ENCODE data around the gene SLAMF8.

Gene SLAMF8

DNA sequence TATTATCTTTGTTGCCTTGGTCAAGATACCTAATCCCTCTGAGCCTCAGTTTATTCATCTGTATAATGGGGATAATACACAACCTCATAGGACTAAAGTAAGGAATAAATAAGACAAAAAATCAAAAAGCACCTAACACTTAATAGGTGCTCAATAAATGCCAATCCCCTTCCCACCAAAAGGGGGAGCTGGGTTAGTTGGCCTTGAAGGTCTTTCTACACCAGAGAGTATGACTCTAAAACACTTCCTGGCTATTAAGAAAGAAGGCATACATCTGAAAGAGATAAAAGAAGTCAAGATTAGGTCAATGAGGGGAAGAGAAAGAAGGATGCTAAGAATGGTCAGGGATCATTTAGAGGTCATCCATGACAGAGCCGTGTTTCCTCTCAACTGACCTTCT lies 24.7 kb downstream of the SLAMF8 start:
- in situ Hi-C loops (cut with HindIII; ENCODE audit: low pct_ligation_motif_present, low sequenced_read_pairs) = no loop called here
- H3K27me3 ChIP-seq (replicated peaks) = no peaks in the 10 kb centered on the region
- no peak overlapping the region for H3K4me3 ChIP-seq (ENCODE audit: low read depth, low read length)
- no peaks in the 10 kb centered on the region for H3K36me3 ChIP-seq (replicated peaks)
- TF ChIP-seq CTCF (IDR thresholded peaks at IDR 0.05; ENCODE audit: low read depth, low read length, missing control alignments) = peak; percentile 42
- DNase-seq = no peak
- no peak overlapping the region for H3K27ac ChIP-seq

GRCh38 chr1:159853417-159854115 lies 26.9 kb downstream of the SLAMF8 start:
- H3K27ac ChIP-seq = peak overlapping the region; percentile 80
- in situ Hi-C loops (cut with HindIII; ENCODE audit: low pct_ligation_motif_present, low sequenced_read_pairs) = no loop called here
- no peaks in the 10 kb centered on the region for H3K36me3 ChIP-seq (replicated peaks)
- no peaks in the 10 kb centered on the region for H3K27me3 ChIP-seq (replicated peaks)
- DNase-seq = peak; percentile 20
- TF ChIP-seq CTCF (IDR thresholded peaks at IDR 0.05; ENCODE audit: low read depth, low read length, missing control alignments) = no peak
- H3K4me3 ChIP-seq (ENCODE audit: low read depth, low read length) = peak overlapping the region; percentile 62

DNA sequence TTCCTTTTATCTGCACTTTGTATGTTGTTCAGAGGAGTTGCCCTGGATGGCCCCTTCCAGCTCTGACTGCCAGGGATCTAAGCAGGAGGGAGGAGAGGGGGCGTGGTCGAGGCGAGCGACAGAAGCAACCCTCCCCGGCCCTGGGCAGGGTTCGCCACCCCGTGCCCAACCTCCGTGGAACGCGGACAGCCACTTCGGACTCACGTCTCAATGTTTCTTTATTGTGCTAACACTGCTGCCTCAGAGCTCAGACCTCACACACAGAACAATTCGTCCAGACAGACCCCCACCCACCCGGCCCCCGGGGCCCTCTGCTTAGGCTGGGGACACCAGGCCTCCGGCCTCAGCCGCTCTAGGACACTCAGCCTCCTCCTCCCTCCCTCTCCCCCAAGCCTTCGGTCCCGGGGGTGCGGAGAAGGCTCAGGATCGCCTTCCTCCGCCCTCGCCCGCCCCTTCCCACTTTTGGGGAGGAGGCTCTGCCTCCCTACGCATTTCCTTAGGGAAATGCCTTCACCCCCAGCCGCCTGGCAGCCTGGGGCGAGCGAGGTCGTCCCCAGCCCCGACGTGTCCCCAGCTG lies 27.5 kb downstream of the SLAMF8 start:
- in situ Hi-C loops (cut with HindIII; ENCODE audit: low pct_ligation_motif_present, low sequenced_read_pairs) = no loop called here
- peak overlapping the region; percentile 80 for H3K27ac ChIP-seq
- peak overlapping the region; percentile 62 for H3K4me3 ChIP-seq (ENCODE audit: low read depth, low read length)
- no peaks in the 10 kb centered on the region for H3K27me3 ChIP-seq (replicated peaks)
- no peak for TF ChIP-seq CTCF (IDR thresholded peaks at IDR 0.05; ENCODE audit: low read depth, low read length, missing control alignments)
- DNase-seq = peak; percentile 48
- no peaks in the 10 kb centered on the region for H3K36me3 ChIP-seq (replicated peaks)

DNA sequence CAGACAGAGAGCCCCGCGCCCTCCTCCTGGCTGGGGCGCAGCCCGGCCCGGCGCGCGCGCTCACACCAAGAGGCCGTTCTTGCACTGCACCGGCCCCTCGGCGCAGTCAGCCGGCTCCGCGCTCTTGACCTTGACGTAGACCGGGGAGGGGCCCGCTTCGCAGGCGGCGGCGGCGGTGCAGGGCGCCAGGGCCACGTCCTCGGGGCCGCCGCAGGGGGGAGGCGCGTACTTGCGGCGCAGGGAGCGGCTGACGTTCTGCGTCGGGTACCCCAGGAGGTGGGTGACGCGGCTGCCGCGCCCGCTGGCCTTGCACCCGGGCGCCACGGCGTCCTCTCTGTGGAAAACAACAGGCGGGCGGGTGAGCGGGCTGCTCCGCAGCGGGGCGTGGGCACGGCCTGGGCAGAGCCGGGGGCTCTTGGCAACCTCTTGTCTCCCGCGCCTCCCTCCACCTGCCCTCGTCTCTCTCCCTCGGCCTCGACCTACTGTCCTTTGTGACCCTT lies 28.1 kb downstream of the SLAMF8 start:
- DNase-seq = peak; percentile 71

GRCh38 chr1:159855709-159856108 lies 29.0 kb downstream of the SLAMF8 start:
- no peak overlapping the region for H3K4me3 ChIP-seq (ENCODE audit: low read depth, low read length)
- in situ Hi-C loops (cut with HindIII; ENCODE audit: low pct_ligation_motif_present, low sequenced_read_pairs) = no loop called here
- DNase-seq = no peak
- no peak for TF ChIP-seq CTCF (IDR thresholded peaks at IDR 0.05; ENCODE audit: low read depth, low read length, missing control alignments)
- no peaks in the 10 kb centered on the region for H3K36me3 ChIP-seq (replicated peaks)
- H3K27me3 ChIP-seq (replicated peaks) = no peaks in the 10 kb centered on the region
- no peak overlapping the region for H3K27ac ChIP-seq

More for the DNA sequence above, 28.1 kb downstream of the SLAMF8 start:
- Histone ChIP-seq H3K27ac (peak overlapping the region; percentile 80), H3K27me3 (replicated peaks) (no peaks in the 10 kb centered on the region), H3K4me3 (ENCODE audit: low read depth, low read length) (peak overlapping the region; percentile 62), H3K36me3 (replicated peaks) (no peaks in the 10 kb centered on the region)
- TF ChIP-seq CTCF (IDR thresholded peaks at IDR 0.05; ENCODE audit: low read depth, low read length, missing control alignments) = no peak
- in situ Hi-C loops (cut with HindIII; ENCODE audit: low pct_ligation_motif_present, low sequenced_read_pairs) = no loop called here
